Stimulated activated CD4-positive, alpha-beta T cell treated with anti-CD3 and anti-CD28 coated beads, Interleukin-12 subunit alpha, Interleukin-12 subunit beta, amount 100 ng/mL, for 24 hours (primary cell): ENCODE results near the gene C10orf105.

Source experiments
- DNase-seq, 2 experiments: peaks; one replicate each; pipeline ENCODE4 v3.0.0-alpha.2; 2020; ENCODE audit warnings: low read depth in 2 of 2

The C10orf105 gene

GRCh38 chr10:71719464-71720201, at the start of gene C10orf105:
Gene C10orf105, minus strand, starts transcription at chr10:71719778. Its CDS starts 3,441 bp downstream, at chr10:71716337.
- no peak for DNase-seq

GRCh38 chr10:71767420-71768035, 48.0 kb upstream of the C10orf105 start:
- DNase-seq = no peak

- DNase-seq = no peak
These were observed 47.3 kb upstream of the C10orf105 start for GRCh38 chr10:71766717-71767419.

GRCh38 chr10:71765906-71766716, 46.5 kb upstream of the C10orf105 start:
- DNase-seq = no peak

- no peak for DNase-seq
These were observed 45.8 kb upstream of the C10orf105 start for GRCh38 chr10:71765176-71765904.

- DNase-seq = no peak
These were observed 44.0 kb upstream of the C10orf105 start for GRCh38 chr10:71763352-71764127.

GRCh38 chr10:71762324-71762723, 42.7 kb upstream of the C10orf105 start:
- no peak for DNase-seq

GRCh38 chr10:71761541-71762113, 42.0 kb upstream of the C10orf105 start:
- DNase-seq = no peak

GRCh38 chr10:71761105-71761511, 41.5 kb upstream of the C10orf105 start:
- peak in 1 of 2 experiments; percentile 35 for DNase-seq

GRCh38 chr10:71757399-71757922, 37.9 kb upstream of the C10orf105 start:
- DNase-seq = no peak

GRCh38 chr10:71756311-71757191, 37.0 kb upstream of the C10orf105 start:
- DNase-seq = no peak

GRCh38 chr10:71755179-71755879, 35.8 kb upstream of the C10orf105 start:
- no peak for DNase-seq

GRCh38 chr10:71754562-71754961, 35.0 kb upstream of the C10orf105 start:
- no peak for DNase-seq

GRCh38 chr10:71753960-71754505, 34.5 kb upstream of the C10orf105 start:
- DNase-seq = no peak

- DNase-seq = no peak
These were observed 33.7 kb upstream of the C10orf105 start for GRCh38 chr10:71753091-71753959.

GRCh38 chr10:71752391-71753090, 33.0 kb upstream of the C10orf105 start:
- DNase-seq = no peak
